ENCODE measurements around the gene NFKBIL1. TPM values are rescaled to one million over a fixed set of nuclear protein-coding genes. Genes with fewer than 3 reads are reported as not detected.

The NFKBIL1 gene
- total and polyA plus RNA-seq, 2 experiments from 2014 or later = 9.6 to 12.3 TPM

GRCh38 chr6:31572041-31572911 lies 24.9 kb downstream of the NFKBIL1 start, which contains the start of gene LTA:
TSS of gene LTA (plus strand) at chr6:31572289. CDS start at chr6:31572743, 454 bp downstream.
- no peaks in the 10 kb centered on the region; the same call in 2 of the 3 replicates for H3K9me3 Mint-ChIP-seq
- H4K20me1 ChIP-seq (replicated peaks; ENCODE audit: insufficient read depth) = no peaks in the 10 kb centered on the region
- H3K4me3 ChIP-seq = no peak within 1 kb of the TSS
- no peak within 1 kb of the TSS for H3K27ac ChIP-seq (ENCODE audit: low read depth)
- H3K27ac Mint-ChIP-seq = no peak within 1 kb of the TSS
- TF ChIP-seq POLR2AphosphoS5 (IDR thresholded peaks at IDR 0.05; ENCODE audit: low read depth) = no peak
- TF ChIP-seq, protein P1, sequence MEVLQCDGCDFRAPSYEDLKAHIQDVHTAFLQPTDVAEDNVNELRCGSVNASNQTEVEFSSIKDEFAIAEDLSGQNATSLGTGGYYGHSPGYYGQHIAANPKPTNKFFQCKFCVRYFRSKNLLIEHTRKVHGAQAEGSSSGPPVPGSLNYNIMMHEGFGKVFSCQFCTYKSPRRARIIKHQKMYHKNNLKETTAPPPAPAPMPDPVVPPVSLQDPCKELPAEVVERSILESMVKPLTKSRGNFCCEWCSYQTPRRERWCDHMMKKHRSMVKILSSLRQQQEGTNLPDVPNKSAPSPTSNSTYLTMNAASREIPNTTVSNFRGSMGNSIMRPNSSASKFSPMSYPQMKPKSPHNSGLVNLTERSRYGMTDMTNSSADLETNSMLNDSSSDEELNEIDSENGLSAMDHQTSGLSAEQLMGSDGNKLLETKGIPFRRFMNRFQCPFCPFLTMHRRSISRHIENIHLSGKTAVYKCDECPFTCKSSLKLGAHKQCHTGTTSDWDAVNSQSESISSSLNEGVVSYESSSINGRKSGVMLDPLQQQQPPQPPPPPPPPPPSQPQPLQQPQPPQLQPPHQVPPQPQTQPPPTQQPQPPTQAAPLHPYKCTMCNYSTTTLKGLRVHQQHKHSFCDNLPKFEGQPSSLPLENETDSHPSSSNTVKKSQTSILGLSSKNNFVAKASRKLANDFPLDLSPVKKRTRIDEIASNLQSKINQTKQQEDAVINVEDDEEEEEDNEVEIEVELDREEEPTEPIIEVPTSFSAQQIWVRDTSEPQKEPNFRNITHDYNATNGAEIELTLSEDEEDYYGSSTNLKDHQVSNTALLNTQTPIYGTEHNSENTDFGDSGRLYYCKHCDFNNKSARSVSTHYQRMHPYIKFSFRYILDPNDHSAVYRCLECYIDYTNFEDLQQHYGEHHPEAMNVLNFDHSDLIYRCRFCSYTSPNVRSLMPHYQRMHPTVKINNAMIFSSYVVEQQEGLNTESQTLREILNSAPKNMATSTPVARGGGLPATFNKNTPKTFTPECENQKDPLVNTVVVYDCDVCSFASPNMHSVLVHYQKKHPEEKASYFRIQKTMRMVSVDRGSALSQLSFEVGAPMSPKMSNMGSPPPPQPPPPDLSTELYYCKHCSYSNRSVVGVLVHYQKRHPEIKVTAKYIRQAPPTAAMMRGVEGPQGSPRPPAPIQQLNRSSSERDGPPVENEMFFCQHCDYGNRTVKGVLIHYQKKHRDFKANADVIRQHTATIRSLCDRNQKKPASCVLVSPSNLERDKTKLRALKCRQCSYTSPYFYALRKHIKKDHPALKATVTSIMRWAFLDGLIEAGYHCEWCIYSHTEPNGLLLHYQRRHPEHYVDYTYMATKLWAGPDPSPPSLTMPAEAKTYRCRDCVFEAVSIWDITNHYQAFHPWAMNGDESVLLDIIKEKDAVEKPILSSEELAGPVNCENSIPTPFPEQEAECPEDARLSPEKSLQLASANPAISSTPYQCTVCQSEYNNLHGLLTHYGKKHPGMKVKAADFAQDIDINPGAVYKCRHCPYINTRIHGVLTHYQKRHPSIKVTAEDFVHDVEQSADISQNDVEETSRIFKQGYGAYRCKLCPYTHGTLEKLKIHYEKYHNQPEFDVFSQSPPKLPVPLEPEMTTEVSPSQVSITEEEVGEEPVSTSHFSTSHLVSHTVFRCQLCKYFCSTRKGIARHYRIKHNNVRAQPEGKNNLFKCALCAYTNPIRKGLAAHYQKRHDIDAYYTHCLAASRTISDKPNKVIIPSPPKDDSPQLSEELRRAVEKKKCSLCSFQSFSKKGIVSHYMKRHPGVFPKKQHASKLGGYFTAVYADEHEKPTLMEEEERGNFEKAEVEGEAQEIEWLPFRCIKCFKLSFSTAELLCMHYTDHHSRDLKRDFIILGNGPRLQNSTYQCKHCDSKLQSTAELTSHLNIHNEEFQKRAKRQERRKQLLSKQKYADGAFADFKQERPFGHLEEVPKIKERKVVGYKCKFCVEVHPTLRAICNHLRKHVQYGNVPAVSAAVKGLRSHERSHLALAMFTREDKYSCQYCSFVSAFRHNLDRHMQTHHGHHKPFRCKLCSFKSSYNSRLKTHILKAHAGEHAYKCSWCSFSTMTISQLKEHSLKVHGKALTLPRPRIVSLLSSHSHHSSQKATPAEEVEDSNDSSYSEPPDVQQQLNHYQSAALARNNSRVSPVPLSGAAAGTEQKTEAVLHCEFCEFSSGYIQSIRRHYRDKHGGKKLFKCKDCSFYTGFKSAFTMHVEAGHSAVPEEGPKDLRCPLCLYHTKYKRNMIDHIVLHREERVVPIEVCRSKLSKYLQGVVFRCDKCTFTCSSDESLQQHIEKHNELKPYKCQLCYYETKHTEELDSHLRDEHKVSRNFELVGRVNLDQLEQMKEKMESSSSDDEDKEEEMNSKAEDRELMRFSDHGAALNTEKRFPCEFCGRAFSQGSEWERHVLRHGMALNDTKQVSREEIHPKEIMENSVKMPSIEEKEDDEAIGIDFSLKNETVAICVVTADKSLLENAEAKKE (CRISPR knock-in tag; IDR thresholded peaks at IDR 0.05) = no peak
- TF ChIP-seq, protein P2, sequence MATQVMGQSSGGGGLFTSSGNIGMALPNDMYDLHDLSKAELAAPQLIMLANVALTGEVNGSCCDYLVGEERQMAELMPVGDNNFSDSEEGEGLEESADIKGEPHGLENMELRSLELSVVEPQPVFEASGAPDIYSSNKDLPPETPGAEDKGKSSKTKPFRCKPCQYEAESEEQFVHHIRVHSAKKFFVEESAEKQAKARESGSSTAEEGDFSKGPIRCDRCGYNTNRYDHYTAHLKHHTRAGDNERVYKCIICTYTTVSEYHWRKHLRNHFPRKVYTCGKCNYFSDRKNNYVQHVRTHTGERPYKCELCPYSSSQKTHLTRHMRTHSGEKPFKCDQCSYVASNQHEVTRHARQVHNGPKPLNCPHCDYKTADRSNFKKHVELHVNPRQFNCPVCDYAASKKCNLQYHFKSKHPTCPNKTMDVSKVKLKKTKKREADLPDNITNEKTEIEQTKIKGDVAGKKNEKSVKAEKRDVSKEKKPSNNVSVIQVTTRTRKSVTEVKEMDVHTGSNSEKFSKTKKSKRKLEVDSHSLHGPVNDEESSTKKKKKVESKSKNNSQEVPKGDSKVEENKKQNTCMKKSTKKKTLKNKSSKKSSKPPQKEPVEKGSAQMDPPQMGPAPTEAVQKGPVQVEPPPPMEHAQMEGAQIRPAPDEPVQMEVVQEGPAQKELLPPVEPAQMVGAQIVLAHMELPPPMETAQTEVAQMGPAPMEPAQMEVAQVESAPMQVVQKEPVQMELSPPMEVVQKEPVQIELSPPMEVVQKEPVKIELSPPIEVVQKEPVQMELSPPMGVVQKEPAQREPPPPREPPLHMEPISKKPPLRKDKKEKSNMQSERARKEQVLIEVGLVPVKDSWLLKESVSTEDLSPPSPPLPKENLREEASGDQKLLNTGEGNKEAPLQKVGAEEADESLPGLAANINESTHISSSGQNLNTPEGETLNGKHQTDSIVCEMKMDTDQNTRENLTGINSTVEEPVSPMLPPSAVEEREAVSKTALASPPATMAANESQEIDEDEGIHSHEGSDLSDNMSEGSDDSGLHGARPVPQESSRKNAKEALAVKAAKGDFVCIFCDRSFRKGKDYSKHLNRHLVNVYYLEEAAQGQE (IDR thresholded peaks at IDR 0.05; ENCODE audit: unreplicated experiment) = no peak
- TF ChIP-seq ETS1 (IDR thresholded peaks at IDR 0.05) = no peak
- no peak for TF ChIP-seq STAT1 (IDR thresholded peaks at IDR 0.05; ENCODE audit: unreplicated experiment)
- TF ChIP-seq EZH2phosphoT487 (IDR thresholded peaks at IDR 0.05; ENCODE audit: unreplicated experiment) = no peak
- no peak for TF ChIP-seq NANOG (IDR thresholded peaks at IDR 0.05; ENCODE audit: borderline replicate concordance)
- TF ChIP-seq ZNF331 (CRISPR knock-in tag; IDR thresholded peaks at IDR 0.05; ENCODE audit: low read depth) = no peak
- TF ChIP-seq ZNF114 (CRISPR knock-in tag; IDR thresholded peaks at IDR 0.05) = no peak
- TF ChIP-seq EZH2 (IDR thresholded peaks at IDR 0.05; ENCODE audit: low read depth, unreplicated experiment) = no peak
- TF ChIP-seq, protein P3, sequence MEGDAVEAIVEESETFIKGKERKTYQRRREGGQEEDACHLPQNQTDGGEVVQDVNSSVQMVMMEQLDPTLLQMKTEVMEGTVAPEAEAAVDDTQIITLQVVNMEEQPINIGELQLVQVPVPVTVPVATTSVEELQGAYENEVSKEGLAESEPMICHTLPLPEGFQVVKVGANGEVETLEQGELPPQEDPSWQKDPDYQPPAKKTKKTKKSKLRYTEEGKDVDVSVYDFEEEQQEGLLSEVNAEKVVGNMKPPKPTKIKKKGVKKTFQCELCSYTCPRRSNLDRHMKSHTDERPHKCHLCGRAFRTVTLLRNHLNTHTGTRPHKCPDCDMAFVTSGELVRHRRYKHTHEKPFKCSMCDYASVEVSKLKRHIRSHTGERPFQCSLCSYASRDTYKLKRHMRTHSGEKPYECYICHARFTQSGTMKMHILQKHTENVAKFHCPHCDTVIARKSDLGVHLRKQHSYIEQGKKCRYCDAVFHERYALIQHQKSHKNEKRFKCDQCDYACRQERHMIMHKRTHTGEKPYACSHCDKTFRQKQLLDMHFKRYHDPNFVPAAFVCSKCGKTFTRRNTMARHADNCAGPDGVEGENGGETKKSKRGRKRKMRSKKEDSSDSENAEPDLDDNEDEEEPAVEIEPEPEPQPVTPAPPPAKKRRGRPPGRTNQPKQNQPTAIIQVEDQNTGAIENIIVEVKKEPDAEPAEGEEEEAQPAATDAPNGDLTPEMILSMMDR (conservative IDR thresholded peaks at IDR 0.05; ENCODE audit: low read depth in 2 of 2) = no peak
- TF ChIP-seq CREB1 (CRISPR knock-in tag; IDR thresholded peaks at IDR 0.05; ENCODE audit: low read depth) = no peak
- no peak for TF ChIP-seq JUNB (IDR thresholded peaks at IDR 0.05; ENCODE audit: unreplicated experiment)
- H3K9me2 ChIP-seq (ENCODE audit: insufficient read depth) = no peaks in the 10 kb centered on the region
- H3K4me2 ChIP-seq = no peak within 1 kb of the TSS
- H3K27me3 Mint-ChIP-seq (ENCODE audit: insufficient read depth, low read depth, poor library complexity) = peaks cover 21% of the 10 kb centered on the region
- H3K36me3 ChIP-seq (ENCODE audit: insufficient read depth) = no peaks in the 10 kb centered on the region
- H2AFZ ChIP-seq = 0 out of 2 replicates have a peak within 1 kb of the TSS, but pooled peaks have one; percentile 7
- H3K79me2 ChIP-seq (replicated peaks; ENCODE audit: insufficient read depth) = no peaks in the 10 kb centered on the region
- no peak within 1 kb of the TSS; the same call in 2 of the 3 replicates for H3K4me3 Mint-ChIP-seq
- H3K4me1 ChIP-seq (ENCODE audit: insufficient read depth) = peaks cover 5% of the 10 kb centered on the region; the same call in 1 of the 2 replicates
- no peaks in the 10 kb centered on the region for H3K27me3 ChIP-seq (ENCODE audit: insufficient read depth)
- peaks cover 17% of the 10 kb centered on the region for H3K4me1 Mint-ChIP-seq
- DNase-seq (ENCODE audit: low spot score) (no peak), ATAC-seq (peak; percentile 14; the same call in 1 of the 3 replicates)
- no peaks in the 10 kb centered on the region for H3F3A ChIP-seq (replicated peaks; ENCODE audit: low read depth)
- H3K36me3 Mint-ChIP-seq (ENCODE audit: low read depth) = no peaks in the 10 kb centered on the region; the same call in 2 of the 3 replicates
